ENCODE measurements around the gene NRARP. TPM values are rescaled to one million over a fixed set of nuclear protein-coding genes. Genes with fewer than 3 reads are reported as not detected.

Gene NRARP
- polyA plus RNA-seq, 1 experiment: 0.17 TPM

- Histone ChIP-seq H3K27me3 (ENCODE audit: control insufficient read depth, insufficient read depth, low read length) (no peaks in the 10 kb centered on the region), H3K36me3 (ENCODE audit: control insufficient read depth, insufficient read depth, low read length) (no peaks in the 10 kb centered on the region), H3K4me3 (ENCODE audit: low read depth, low read length) (no peak overlapping the region)
- ChIA-PET CTCF (interaction anchor here (1.0 to 1.1 kb wide), 3 partner anchors 14 to 118 kb away, joined by 3 to 4 read pairs (median 3); partner anchors contain the start of genes EXD3 and NOXA1), POLR2A (no interaction called here)
- no peak for DNase-seq (ENCODE audit: low read depth)
- peak; percentile 24; the same call in 1 of the 2 replicates for TF ChIP-seq CTCF (IDR thresholded peaks at IDR 0.05; ENCODE audit: insufficient read depth, low read depth, low read length)
Observed at GRCh38 chr9:137305060-137305797, 3.2 kb upstream of the NRARP start.

- Histone ChIP-seq H3K27me3 (ENCODE audit: control insufficient read depth, insufficient read depth, low read length) (0 out of 2 replicates have a peak, but pooled peaks cover 2% of the 10 kb centered on the region), H3K36me3 (ENCODE audit: control insufficient read depth, insufficient read depth, low read length) (no peaks in the 10 kb centered on the region), H3K4me3 (ENCODE audit: low read depth, low read length) (no peak overlapping the region)
- ChIA-PET CTCF (interaction anchor here (1.0 to 1.4 kb wide), 4 partner anchors 14 to 119 kb away, joined by 3 to 4 read pairs (median 4); partner anchors contain the start of genes EXD3 and NOXA1), POLR2A (no interaction called here)
- DNase-seq (ENCODE audit: low read depth): no peak
- TF ChIP-seq CTCF (IDR thresholded peaks at IDR 0.05; ENCODE audit: insufficient read depth, low read depth, low read length): no peak
Observed at GRCh38 chr9:137304383-137305059, 2.5 kb upstream of the NRARP start.

GRCh38 chr9:137303893-137304382, 1.9 kb upstream of the NRARP start:
- H3K4me3 ChIP-seq (ENCODE audit: low read depth, low read length): no peak overlapping the region
- ChIA-PET CTCF (interaction anchor here (0.9 to 1.4 kb wide), 5 partner anchors 14 to 119 kb away, joined by 3 to 4 read pairs (median 3); partner anchors contain the start of genes EXD3 and NOXA1), POLR2A (no interaction called here)
- peaks cover 7% of the 10 kb centered on the region for H3K27me3 ChIP-seq (ENCODE audit: control insufficient read depth, insufficient read depth, low read length)
- H3K36me3 ChIP-seq (ENCODE audit: control insufficient read depth, insufficient read depth, low read length): no peaks in the 10 kb centered on the region
- no peak for DNase-seq (ENCODE audit: low read depth)
- TF ChIP-seq CTCF (IDR thresholded peaks at IDR 0.05; ENCODE audit: insufficient read depth, low read depth, low read length): no peak

- TF ChIP-seq CTCF (IDR thresholded peaks at IDR 0.05; ENCODE audit: insufficient read depth, low read depth, low read length): no peak
- Histone ChIP-seq H3K36me3 (ENCODE audit: control insufficient read depth, insufficient read depth, low read length) (no peaks in the 10 kb centered on the region), H3K4me3 (ENCODE audit: low read depth, low read length) (no peak overlapping the region), H3K27me3 (ENCODE audit: control insufficient read depth, insufficient read depth, low read length) (peaks cover 13% of the 10 kb centered on the region)
- no peak for DNase-seq (ENCODE audit: low read depth)
- ChIA-PET POLR2A (no interaction called here), CTCF (interaction anchor here (0.6 to 1.7 kb wide), 4 partner anchors 15 to 1445 kb away, joined by 3 to 9 read pairs (median 4); no protein-coding TSS in a partner anchor)
Observed at GRCh38 chr9:137303151-137303892, 1.3 kb upstream of the NRARP start.

Measured in BJ (cell line).